CD4-positive, CD25-positive, alpha-beta regulatory T cell (primary cell): Measurements from ENCODE around the gene MORN4. TPM values are rescaled to one million over a fixed set of nuclear protein-coding genes. Genes with fewer than 3 reads are reported as not detected.

Source experiments
- ATAC-seq, 2 donors: fragments of 150-1000 bp; cut with Tn5 transposase; one replicate each; pipeline ENCODE4 v1.10.0; 2021; ENCODE audit warnings: low read depth in 2 of 2, moderate number of reproducible peaks in 2 of 2, moderate library complexity in 1 of 2
- DNase-seq, 3 donors: peaks; one replicate each; pipeline versions ENCODE4 v3.0.0 to v3.0.0-alpha.2; 2012 to 2022; ENCODE audit warnings: mixed read lengths in 1 of 3
- H3K27ac ChIP-seq: one replicate; pipeline ENCODE4 v1.7.0; 2013; ENCODE audit warnings: mild to moderate bottlenecking, low read length; ENCODE audit not compliant: insufficient read depth, poor library complexity, severe bottlenecking
- H3K27me3 ChIP-seq: one replicate; pipeline ENCODE4 v1.7.0; 2013; ENCODE audit warnings: low read length; ENCODE audit not compliant: control insufficient read depth, insufficient read depth
- H3K36me3 ChIP-seq: one replicate; pipeline ENCODE4 v1.7.0; 2013; ENCODE audit warnings: mild to moderate bottlenecking, low read length, moderate library complexity; ENCODE audit not compliant: control insufficient read depth, insufficient read depth
- H3K4me1 ChIP-seq: 2 replicates; pipeline ENCODE4 v1.7.0; 2013; ENCODE audit warnings: mild to moderate bottlenecking, low read length; ENCODE audit not compliant: insufficient read depth, control insufficient read depth, poor library complexity, severe bottlenecking
- H3K4me3 ChIP-seq: one replicate; pipeline ENCODE4 v1.7.0; 2013; ENCODE audit warnings: low read depth, mild to moderate bottlenecking, low read length, moderate library complexity
- H3K9me3 ChIP-seq, 2 experiments: 1 replicate in 1 of 2; 2 replicates in 1 of 2; pipeline ENCODE4 v1.7.0; 2013; ENCODE audit warnings: low read length in 2 of 2, mild to moderate bottlenecking in 1 of 2, moderate library complexity in 1 of 2; ENCODE audit not compliant: control insufficient read depth in 2 of 2
- H3K27ac Mint-ChIP-seq, 3 donors: one replicate each; pipeline ENCODE4 v1.8.0; 2020 to 2022; ENCODE audit warnings: mild to moderate bottlenecking in 3 of 3, mixed read lengths in 3 of 3, moderate library complexity in 2 of 3
- H3K27me3 Mint-ChIP-seq: one replicate; pipeline ENCODE4 v1.8.0; 2022; ENCODE audit warnings: mild to moderate bottlenecking, mixed read lengths
- H3K36me3 Mint-ChIP-seq: one replicate; pipeline ENCODE4 v1.8.0; 2020; ENCODE audit warnings: mixed read lengths
- H3K4me1 Mint-ChIP-seq, 4 donors: one replicate each; pipeline ENCODE4 v1.8.0; 2020 to 2022; ENCODE audit warnings: mixed read lengths in 4 of 4, mild to moderate bottlenecking in 1 of 4
- H3K4me3 Mint-ChIP-seq, 4 donors: one replicate each; pipeline ENCODE4 v1.8.0; 2020 to 2022; ENCODE audit warnings: mild to moderate bottlenecking in 4 of 4, mixed read lengths in 4 of 4, moderate library complexity in 3 of 4
- H3K9me3 Mint-ChIP-seq, 7 donors: one replicate each; pipeline ENCODE4 v1.8.0; 2020 to 2022; ENCODE audit warnings: mixed read lengths in 7 of 7, mild to moderate bottlenecking in 3 of 7, moderate library complexity in 2 of 7
- polyA plus RNA-seq, 4 donors: library from polyadenylated mRNA; unstranded; fragments of 300-500 nt; fragmentation: Illumina TruSeq; gene quantifications; one replicate each; pipeline ENCODE4 v1.2.3, GENCODE V29; 2021
- total RNA-seq: library from RNA; stranded (reverse); gene quantifications from one replicate; pipeline ENCODE4 v1.2.3, GENCODE V29; 2022

The MORN4 gene
- total RNA-seq, result 0.44 TPM
- polyA plus RNA-seq, result 1 to 10 TPM; 1.5 to 3.1 (median 2.2) TPM

GRCh38 chr10:97632949-97633884 is at the start of gene MORN4:
Gene MORN4 (minus strand): TSS chr10:97633500. CDS start chr10:97619653, 13,847 bp downstream.
- Mint-ChIP-seq H3K36me3 (peaks cover 3% of the 10 kb centered on the region), H3K4me3 (peak within 1 kb of the TSS; percentile 92 to 98 (median 97)), H3K9me3 (no peaks in the 10 kb centered on the region), H3K27ac (peak within 1 kb of the TSS; percentile 76 to 89 (median 87)), H3K27me3 (peaks cover 10% of the 10 kb centered on the region), H3K4me1 (peaks cover 5 to 16% (median 10%) of the 10 kb centered on the region in 4 donors)
- H3K27me3 ChIP-seq, result no peaks in the 10 kb centered on the region
- peak within 1 kb of the TSS; percentile 65 for H3K4me3 ChIP-seq
- H3K27ac ChIP-seq, result no peak within 1 kb of the TSS
- DNase-seq (peak; percentile 88 to 93 (median 92)), ATAC-seq (peak; percentile 99 to 100)
- no peaks in the 10 kb centered on the region for H3K9me3 ChIP-seq
- no peaks in the 10 kb centered on the region for H3K36me3 ChIP-seq
- H3K4me1 ChIP-seq, result peaks cover 6% of the 10 kb centered on the region

- no peak overlapping the region for H3K4me3 Mint-ChIP-seq
- Histone ChIP-seq H3K36me3 (peaks cover 2% of the 10 kb centered on the region), H3K27ac (no peak overlapping the region), H3K4me1 (peaks cover 11% of the 10 kb centered on the region), H3K4me3 (no peak overlapping the region), H3K27me3 (no peaks in the 10 kb centered on the region), H3K9me3 (no peaks in the 10 kb centered on the region)
- no peak overlapping the region for H3K27ac Mint-ChIP-seq
- ATAC-seq, result no peak
- no peak for DNase-seq
- H3K9me3 Mint-ChIP-seq, result no peaks in the 10 kb centered on the region
- H3K36me3 Mint-ChIP-seq, result no peaks in the 10 kb centered on the region
- H3K27me3 Mint-ChIP-seq, result no peaks in the 10 kb centered on the region
- H3K4me1 Mint-ChIP-seq, result peaks cover 4 to 26% (median 10%) of the 10 kb centered on the region in 4 donors
Measured at GRCh38 chr10:97682042-97682441, 48.7 kb upstream of the MORN4 start.

GRCh38 chr10:97679594-97679993 is 46.3 kb upstream of the MORN4 start:
- no peaks in the 10 kb centered on the region for H3K27me3 ChIP-seq
- no peak for ATAC-seq
- no peaks in the 10 kb centered on the region for H3K9me3 ChIP-seq
- H3K4me1 Mint-ChIP-seq, result peaks cover 0 to 7% (median 5%) of the 10 kb centered on the region in 4 donors
- peaks cover 15% of the 10 kb centered on the region for H3K36me3 ChIP-seq
- H3K27ac ChIP-seq, result no peak overlapping the region
- no peak overlapping the region for H3K4me3 Mint-ChIP-seq
- no peak overlapping the region for H3K4me3 ChIP-seq
- H3K27ac Mint-ChIP-seq, result no peak overlapping the region
- peaks cover 4% of the 10 kb centered on the region for H3K36me3 Mint-ChIP-seq
- H3K27me3 Mint-ChIP-seq, result no peaks in the 10 kb centered on the region
- peaks cover 3% of the 10 kb centered on the region for H3K4me1 ChIP-seq
- no peaks in the 10 kb centered on the region for H3K9me3 Mint-ChIP-seq
- no peak for DNase-seq

- Mint-ChIP-seq H3K27me3 (no peaks in the 10 kb centered on the region), H3K4me3 (no peak overlapping the region), H3K4me1 (peaks cover 0 to 6% (median 4%) of the 10 kb centered on the region in 4 donors), H3K27ac (peak overlapping the region in 1 of 3 donors; percentile 20), H3K9me3 (no peaks in the 10 kb centered on the region), H3K36me3 (peaks cover 18% of the 10 kb centered on the region)
- peaks cover 3% of the 10 kb centered on the region for H3K4me1 ChIP-seq
- H3K4me3 ChIP-seq, result no peak overlapping the region
- ATAC-seq (peak; percentile 78 to 87), DNase-seq (peak; percentile 35 to 68 (median 57))
- no peak overlapping the region for H3K27ac ChIP-seq
- peaks cover 26% of the 10 kb centered on the region for H3K36me3 ChIP-seq
- no peaks in the 10 kb centered on the region for H3K9me3 ChIP-seq
- H3K27me3 ChIP-seq, result no peaks in the 10 kb centered on the region
Measured at GRCh38 chr10:97676770-97677581, 43.7 kb upstream of the MORN4 start.

GRCh38 chr10:97675222-97675621 is 41.9 kb upstream of the MORN4 start:
- no peak overlapping the region for H3K27ac Mint-ChIP-seq
- no peak overlapping the region for H3K27ac ChIP-seq
- H3K36me3 Mint-ChIP-seq, result peaks cover 22% of the 10 kb centered on the region
- H3K4me3 Mint-ChIP-seq, result no peak overlapping the region
- no peaks in the 10 kb centered on the region for H3K9me3 Mint-ChIP-seq
- DNase-seq (no peak), ATAC-seq (no peak)
- H3K4me3 ChIP-seq, result no peak overlapping the region
- H3K4me1 Mint-ChIP-seq, result peaks cover 0 to 5% (median 0%) of the 10 kb centered on the region in 4 donors
- H3K9me3 ChIP-seq, result no peaks in the 10 kb centered on the region
- H3K27me3 ChIP-seq, result no peaks in the 10 kb centered on the region
- H3K36me3 ChIP-seq, result peaks cover 29% of the 10 kb centered on the region
- H3K27me3 Mint-ChIP-seq, result no peaks in the 10 kb centered on the region
- H3K4me1 ChIP-seq, result peaks cover 3% of the 10 kb centered on the region

GRCh38 chr10:97673736-97674525 is 40.6 kb upstream of the MORN4 start:
- no peak for DNase-seq
- Histone ChIP-seq H3K36me3 (peaks cover 35% of the 10 kb centered on the region), H3K27ac (no peak overlapping the region), H3K9me3 (no peaks in the 10 kb centered on the region), H3K4me1 (peaks cover 3% of the 10 kb centered on the region), H3K27me3 (no peaks in the 10 kb centered on the region), H3K4me3 (no peak overlapping the region)
- Mint-ChIP-seq H3K27ac (peak overlapping the region in 2 of 3 donors; percentile 29 to 41), H3K9me3 (no peaks in the 10 kb centered on the region), H3K36me3 (peaks cover 22% of the 10 kb centered on the region), H3K4me3 (no peak overlapping the region), H3K4me1 (peaks cover 0 to 5% (median 0%) of the 10 kb centered on the region in 4 donors), H3K27me3 (no peaks in the 10 kb centered on the region)
- no peak for ATAC-seq

- ATAC-seq, result no peak
- Histone ChIP-seq H3K4me1 (no peaks in the 10 kb centered on the region), H3K27ac (no peak overlapping the region), H3K4me3 (no peak overlapping the region), H3K27me3 (no peaks in the 10 kb centered on the region), H3K36me3 (peaks cover 42% of the 10 kb centered on the region), H3K9me3 (no peaks in the 10 kb centered on the region)
- no peaks in the 10 kb centered on the region for H3K9me3 Mint-ChIP-seq
- peaks cover 0 to 2% (median 0%) of the 10 kb centered on the region in 4 donors for H3K4me1 Mint-ChIP-seq
- H3K27ac Mint-ChIP-seq, result no peak overlapping the region
- H3K36me3 Mint-ChIP-seq, result peaks cover 40% of the 10 kb centered on the region
- no peaks in the 10 kb centered on the region for H3K27me3 Mint-ChIP-seq
- DNase-seq, result no peak
- H3K4me3 Mint-ChIP-seq, result no peak overlapping the region
Measured at GRCh38 chr10:97669571-97669970, 36.3 kb upstream of the MORN4 start.
